GM03348 (cell line): Measurements from ENCODE around the gene CTIF.
A peak's percentile ranks its signal among the peaks of the same experiment; 100 is the strongest.

Experiments used
- DNase-seq: peaks from one replicate; pipeline ENCODE4 v3.0.0; 2012; ENCODE audit warnings: low spot score

The CTIF gene

GRCh38 chr18:48667276-48668254 is 128.7 kb downstream of the CTIF start:
- DNase-seq: no peak

GRCh38 chr18:48668466-48669179 is 129.8 kb downstream of the CTIF start:
- DNase-seq: no peak

GRCh38 chr18:48669180-48669675 is 130.4 kb downstream of the CTIF start:
- DNase-seq: no peak

GRCh38 chr18:48669991-48670750 is 131.3 kb downstream of the CTIF start:
- DNase-seq: no peak

GRCh38 chr18:48670751-48671560 is 132.1 kb downstream of the CTIF start:
- DNase-seq: no peak

- DNase-seq: no peak
Observed at GRCh38 chr18:48671561-48671945, 132.7 kb downstream of the CTIF start.

GRCh38 chr18:48672671-48673340 is 134.0 kb downstream of the CTIF start:
- no peak for DNase-seq

- no peak for DNase-seq
Observed at GRCh38 chr18:48673456-48673852, 134.6 kb downstream of the CTIF start.

- DNase-seq: peak; percentile 40
Observed at GRCh38 chr18:48673853-48674721, 135.3 kb downstream of the CTIF start.

- DNase-seq: no peak
Observed at GRCh38 chr18:48674758-48675351, 136.0 kb downstream of the CTIF start.

GRCh38 chr18:48675352-48675761 is 136.5 kb downstream of the CTIF start:
- DNase-seq: peak; percentile 94

GRCh38 chr18:48675912-48676311 is 137.1 kb downstream of the CTIF start:
- DNase-seq: no peak

- DNase-seq: no peak
Observed at GRCh38 chr18:48676346-48676745, 137.5 kb downstream of the CTIF start.

GRCh38 chr18:48676756-48677368 is 138.0 kb downstream of the CTIF start:
- peak; percentile 82 for DNase-seq

GRCh38 chr18:48678237-48679115 is 139.6 kb downstream of the CTIF start:
- DNase-seq: no peak

GRCh38 chr18:48679236-48679635 is 140.4 kb downstream of the CTIF start:
- no peak for DNase-seq

GRCh38 chr18:48680339-48681250 is 141.8 kb downstream of the CTIF start:
- DNase-seq: no peak
